ENCODE results near the gene POM121L2.
"Not testable (repeated sequence)": the region's sequence is repeated elsewhere in the genome, so short reads cannot be mapped to it uniquely, and the experiment has no call there.

Gene POM121L2

GRCh38 chr6:27293436-27294098, 18.5 kb downstream of the POM121L2 start:
- no peak for FAIRE-seq

GRCh38 chr6:27290850-27291208, 21.2 kb downstream of the POM121L2 start:
- FAIRE-seq = no peak

- FAIRE-seq = no peak
Measured at GRCh38 chr6:27290065-27290849, 21.8 kb downstream of the POM121L2 start.

- FAIRE-seq = no peak
Measured at GRCh38 chr6:27288136-27289044, 23.7 kb downstream of the POM121L2 start.

- FAIRE-seq = no peak
Measured at GRCh38 chr6:27287751-27288135, 24.3 kb downstream of the POM121L2 start.

GRCh38 chr6:27286141-27286540, 25.9 kb downstream of the POM121L2 start:
- FAIRE-seq = no peak

- FAIRE-seq = no peak
Measured at GRCh38 chr6:27283279-27283678, 28.8 kb downstream of the POM121L2 start.

- FAIRE-seq = peak; percentile 95
Measured at GRCh38 chr6:27281569-27281968, 30.5 kb downstream of the POM121L2 start.

GRCh38 chr6:27281105-27281539, 31.0 kb downstream of the POM121L2 start:
- FAIRE-seq = no peak

GRCh38 chr6:27280540-27281000, 31.5 kb downstream of the POM121L2 start:
- peak; percentile 62 for FAIRE-seq

- FAIRE-seq = peak; percentile 17
Measured at GRCh38 chr6:27280064-27280539, 32.0 kb downstream of the POM121L2 start.

- no peak for FAIRE-seq
Measured at GRCh38 chr6:27279513-27280063, 32.5 kb downstream of the POM121L2 start.

GRCh38 chr6:27275025-27275956, 36.8 kb downstream of the POM121L2 start:
- FAIRE-seq = peak; percentile 9

GRCh38 chr6:27273783-27274182, 38.3 kb downstream of the POM121L2 start:
- no peak for FAIRE-seq

GRCh38 chr6:27268803-27269202, 43.3 kb downstream of the POM121L2 start:
- FAIRE-seq = no peak

- FAIRE-seq = no peak
Measured at GRCh38 chr6:27267857-27268434, 44.1 kb downstream of the POM121L2 start.

- not testable (repeated sequence) for FAIRE-seq
Measured at GRCh38 chr6:27267003-27267402, 45.1 kb downstream of the POM121L2 start.

GRCh38 chr6:27263886-27264285, 48.2 kb downstream of the POM121L2 start:
- no peak for FAIRE-seq

GRCh38 chr6:27260836-27261375, 51.2 kb downstream of the POM121L2 start:
- FAIRE-seq = no peak

GRCh38 chr6:27260369-27260768, 51.7 kb downstream of the POM121L2 start:
- no peak for FAIRE-seq
